ENCODE results near the gene RANGAP1.
"Not testable (repeated sequence)": the region's sequence is repeated elsewhere in the genome, so short reads cannot be mapped to it uniquely, and the experiment has no call there.

The RANGAP1 gene

GRCh38 chr22:41300661-41301060, 14.7 kb upstream of the RANGAP1 start:
- no peak for DNase-seq (ENCODE audit: low read depth, low spot score)

- no peak for DNase-seq (ENCODE audit: low read depth, low spot score)
Measured at GRCh38 chr22:41296826-41297667, 11.1 kb upstream of the RANGAP1 start.

- not testable (repeated sequence) for DNase-seq (ENCODE audit: low read depth, low spot score)
Measured at GRCh38 chr22:41294816-41295215, 8.8 kb upstream of the RANGAP1 start.

GRCh38 chr22:41290262-41291221, 4.6 kb upstream of the RANGAP1 start:
- DNase-seq (ENCODE audit: low read depth, low spot score): no peak

GRCh38 chr22:41289671-41290070, 3.7 kb upstream of the RANGAP1 start:
- DNase-seq (ENCODE audit: low read depth, low spot score): no peak

GRCh38 chr22:41288245-41288946, 2.4 kb upstream of the RANGAP1 start:
- DNase-seq (ENCODE audit: low read depth, low spot score): no peak

GRCh38 chr22:41286639-41287091, 678 bp upstream of the RANGAP1 start:
- no peak for DNase-seq (ENCODE audit: low read depth, low spot score)

- DNase-seq (ENCODE audit: low read depth, low spot score): no peak
Measured at GRCh38 chr22:41285441-41285819, 557 bp downstream of the RANGAP1 start.

- no peak for DNase-seq (ENCODE audit: low read depth, low spot score)
Measured at GRCh38 chr22:41284465-41284864, 1.5 kb downstream of the RANGAP1 start.

- DNase-seq (ENCODE audit: low read depth, low spot score): no peak
Measured at GRCh38 chr22:41280854-41281253, 5.1 kb downstream of the RANGAP1 start.

GRCh38 chr22:41280065-41280464, 5.9 kb downstream of the RANGAP1 start:
- DNase-seq (ENCODE audit: low read depth, low spot score): no peak

- DNase-seq (ENCODE audit: low read depth, low spot score): no peak
Measured at GRCh38 chr22:41274856-41275255, 11.1 kb downstream of the RANGAP1 start.

- no peak for DNase-seq (ENCODE audit: low read depth, low spot score)
Measured at GRCh38 chr22:41273128-41273527, 12.9 kb downstream of the RANGAP1 start.

- DNase-seq (ENCODE audit: low read depth, low spot score): no peak
Measured at GRCh38 chr22:41271787-41272186, 14.2 kb downstream of the RANGAP1 start.

- no peak for DNase-seq (ENCODE audit: low read depth, low spot score)
Measured at GRCh38 chr22:41267958-41268357, 18.0 kb downstream of the RANGAP1 start.

GRCh38 chr22:41264408-41264941, 21.5 kb downstream of the RANGAP1 start:
- no peak for DNase-seq (ENCODE audit: low read depth, low spot score)

- no peak for DNase-seq (ENCODE audit: low read depth, low spot score)
Measured at GRCh38 chr22:41263704-41264103, 22.3 kb downstream of the RANGAP1 start.

GRCh38 chr22:41262250-41262765, 23.7 kb downstream of the RANGAP1 start:
- DNase-seq (ENCODE audit: low read depth, low spot score): no peak

- no peak for DNase-seq (ENCODE audit: low read depth, low spot score)
Measured at GRCh38 chr22:41261541-41262249, 24.3 kb downstream of the RANGAP1 start.

- no peak for DNase-seq (ENCODE audit: low read depth, low spot score)
Measured at GRCh38 chr22:41260871-41261270, 25.1 kb downstream of the RANGAP1 start.

GRCh38 chr22:41259756-41260155, 26.2 kb downstream of the RANGAP1 start:
- DNase-seq (ENCODE audit: low read depth, low spot score): not testable (repeated sequence)
